Right lobe of liver (tissue), 4 donors: Measurements from ENCODE around the gene TOP3A.

ENCODE experiments used
- CTCF ChIP-seq, 4 donors: fragments of 200-600 bp in 3 of 4; fragments of 450-650 bp in 1 of 4; IDR thresholded peaks; one replicate each; pipeline versions ENCODE4 v1.5.1 to v1.8.0; 2016 to 2022; ENCODE audit warnings: antibody characterized with exemption in 4 of 4, mild to moderate bottlenecking in 2 of 4
- POLR2A ChIP-seq: fragments of 450-650 bp; IDR thresholded peaks from one replicate; pipeline ENCODE4 v1.6.1; 2017; ENCODE audit warnings: antibody characterized with exemption, mild to moderate bottlenecking
- donor health status: DM: no; HTN: no; CAD: no.
- donor health status: DM: no; HTN: no; CAD: no.
- donor health status: DM: no; HTN: yes; CAD: no.

GRCh38 chr17:18247613-18248001 is 67.2 kb downstream of the TOP3A start:
- TF ChIP-seq CTCF (IDR thresholded peaks at IDR 0.05) (no peak), POLR2A (no peak)
